ENCODE results near the gene HRH1.
"Not testable (repeated sequence)": the region's sequence is repeated elsewhere in the genome, so short reads cannot be mapped to it uniquely, and the experiment has no call there.

The HRH1 gene

DNA sequence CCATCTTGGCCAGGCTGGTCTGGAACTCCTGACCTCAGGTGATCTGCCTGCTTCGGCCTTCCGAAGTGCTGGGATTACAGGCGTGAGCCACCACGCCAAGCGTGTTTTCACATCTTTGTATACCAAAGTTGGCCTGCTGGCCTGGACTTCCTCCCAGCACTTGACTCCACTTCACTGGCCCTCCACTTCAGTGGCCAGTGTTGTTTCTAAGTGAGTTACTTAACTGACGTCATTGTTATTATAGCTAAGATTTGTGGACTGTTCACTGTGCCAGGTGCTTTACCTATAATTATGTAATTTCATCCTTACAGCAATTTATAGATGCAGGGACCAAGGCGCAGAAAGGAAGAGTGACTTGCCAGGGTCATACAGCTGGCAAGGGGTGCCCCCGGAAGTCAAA, 52.0 kb downstream of the HRH1 start:
- DNase-seq (ENCODE audit: low spot score): no peak

GRCh38 chr3:11206953-11207352, 52.7 kb downstream of the HRH1 start:
- no peak for DNase-seq (ENCODE audit: low spot score)

GRCh38 chr3:11211531-11212298, 57.4 kb downstream of the HRH1 start:
- no peak for DNase-seq (ENCODE audit: low spot score)

- DNase-seq (ENCODE audit: low spot score): no peak
Measured at GRCh38 chr3:11212299-11212608, 58.0 kb downstream of the HRH1 start.

DNA sequence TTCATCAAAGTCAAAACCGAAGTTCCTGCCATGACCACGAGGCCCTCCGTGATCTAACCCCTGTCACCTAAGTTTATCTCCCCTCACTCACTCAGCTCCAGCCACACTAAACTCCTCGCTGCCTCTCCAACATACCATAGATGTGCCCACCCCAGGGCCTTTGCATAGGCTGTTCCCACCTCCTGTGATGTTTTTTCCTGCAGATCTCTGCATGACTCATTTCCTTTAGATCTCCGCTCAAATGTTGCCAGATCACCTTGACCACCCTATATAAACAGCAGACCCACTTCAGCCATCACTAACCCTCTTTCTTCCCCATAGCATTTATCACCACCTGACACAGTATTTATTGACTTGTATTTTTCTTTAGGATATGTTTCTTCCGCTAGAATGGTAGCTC, 58.5 kb downstream of the HRH1 start:
- DNase-seq (ENCODE audit: low spot score): no peak

DNA sequence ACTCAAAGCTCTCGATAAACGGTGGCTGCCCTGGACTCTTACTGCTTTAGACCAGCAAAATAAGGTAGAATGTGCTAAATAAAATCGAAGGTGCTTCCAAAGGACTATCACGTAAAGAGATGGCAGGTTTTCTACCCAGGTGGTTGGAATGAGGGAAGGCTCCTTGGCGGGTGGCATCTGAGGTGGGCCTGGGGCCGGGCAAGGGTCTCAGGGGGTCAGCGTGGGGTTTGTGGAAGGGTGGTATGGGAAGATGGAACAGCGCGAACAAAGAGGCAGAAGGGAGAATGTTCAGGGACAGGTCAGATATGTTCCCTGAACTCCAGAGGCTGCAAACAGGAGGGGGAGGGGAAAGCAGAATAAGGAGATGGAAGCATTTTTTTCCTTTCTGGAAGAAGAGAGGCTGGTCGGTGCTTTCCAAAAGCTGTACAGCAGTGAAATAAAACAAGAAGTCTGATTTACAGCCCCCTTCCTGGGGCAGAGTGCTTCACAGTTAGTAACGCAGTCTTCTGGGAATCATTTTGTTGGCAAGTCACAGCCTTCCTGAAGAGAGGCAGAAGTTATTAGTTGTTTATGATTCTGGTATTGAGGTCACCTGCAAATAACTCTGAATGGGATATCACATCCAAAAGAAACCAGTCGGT, 59.6 kb downstream of the HRH1 start:
- DNase-seq (ENCODE audit: low spot score): no peak

DNA sequence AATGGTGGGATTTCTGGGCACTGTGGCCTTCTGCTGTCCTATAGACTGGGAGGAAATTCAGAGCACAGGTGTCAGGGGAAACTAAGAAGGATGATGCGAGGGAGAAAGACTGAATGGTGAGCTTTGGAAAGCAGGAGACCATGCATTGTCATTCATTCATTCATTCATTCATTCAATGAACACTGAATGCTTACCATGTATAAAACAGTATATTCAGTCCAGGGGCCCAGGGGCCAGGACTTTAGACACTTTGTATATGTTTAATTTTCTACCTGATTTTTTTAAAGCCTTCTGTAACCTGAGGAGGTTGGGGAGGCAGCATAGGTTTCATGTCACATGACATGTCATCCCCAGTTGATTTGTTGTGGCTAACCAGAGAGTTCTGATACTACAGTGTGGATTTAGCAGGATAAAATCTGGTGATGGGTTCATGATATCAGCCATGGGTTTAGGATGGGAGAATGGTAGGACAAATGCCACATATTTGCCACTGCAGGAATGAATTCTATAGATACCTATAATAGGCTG, 60.2 kb downstream of the HRH1 start:
- no peak for DNase-seq (ENCODE audit: low spot score)

DNA sequence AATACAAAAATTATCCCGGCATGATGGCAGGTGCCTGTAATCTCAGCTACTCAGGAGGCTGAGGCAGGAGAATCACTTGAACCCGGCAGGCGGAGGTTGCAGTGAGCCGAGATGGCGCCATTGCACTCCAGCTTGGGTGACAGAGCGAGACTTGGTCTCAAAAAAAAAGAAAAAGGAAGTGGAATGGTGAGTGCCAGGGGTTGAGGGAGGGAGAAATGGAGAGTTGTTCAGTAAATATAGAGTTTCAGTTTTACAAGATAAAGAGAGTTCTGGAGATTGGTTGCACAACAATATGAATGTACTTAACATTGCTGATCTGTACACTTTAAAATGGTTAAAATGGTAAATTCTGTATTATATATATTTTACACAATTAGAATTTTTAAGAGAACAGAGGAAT, 63.1 kb downstream of the HRH1 start:
- not testable (repeated sequence) for DNase-seq (ENCODE audit: low spot score)

DNA sequence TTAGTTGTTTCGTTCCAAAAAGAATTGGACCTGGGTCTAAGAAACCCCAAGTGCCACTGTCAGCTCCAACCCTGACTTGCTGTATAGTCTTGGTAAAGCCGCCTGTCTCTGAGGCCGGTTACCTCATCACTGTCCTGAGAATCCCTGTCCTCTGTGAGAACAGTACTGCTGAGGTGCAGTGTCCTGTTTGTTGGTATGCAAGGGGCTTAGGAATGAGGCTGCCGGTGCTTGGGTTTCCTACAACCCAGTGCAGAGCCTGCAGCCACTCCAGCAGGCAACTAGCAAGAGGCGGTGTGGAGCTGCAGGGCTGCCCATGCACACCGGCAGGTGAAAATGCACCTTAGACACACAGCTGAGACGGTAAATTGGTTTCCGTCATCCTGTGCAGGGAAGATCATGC, 65.9 kb downstream of the HRH1 start:
- DNase-seq (ENCODE audit: low spot score): no peak

DNA sequence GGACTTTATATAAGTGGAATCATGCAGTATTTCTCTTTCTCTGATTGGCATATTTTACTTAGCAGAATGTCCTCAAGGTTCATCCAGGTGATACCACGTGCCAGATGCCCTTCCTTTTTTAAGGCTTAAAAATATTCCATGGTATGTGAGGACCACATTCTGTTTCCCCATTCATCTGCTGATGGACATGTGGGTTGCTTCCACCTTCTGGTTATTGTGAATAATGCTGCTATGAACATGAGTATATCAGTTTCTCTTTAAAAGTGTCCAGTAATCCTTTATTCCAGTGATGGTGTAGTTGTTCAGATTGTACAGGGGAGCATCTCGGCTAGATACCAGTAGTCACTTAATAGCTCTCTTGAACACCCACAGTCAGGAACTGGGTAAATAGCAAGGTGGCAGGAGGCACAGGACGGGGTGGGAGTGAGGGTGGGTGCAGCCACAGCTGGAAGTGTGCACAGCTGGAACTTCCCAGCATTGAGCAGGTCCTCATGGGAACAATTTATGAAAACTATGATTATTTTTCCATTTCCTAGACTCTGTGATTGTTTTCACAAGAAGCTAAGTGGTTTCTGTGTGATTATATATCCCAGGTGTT, 67.6 kb downstream of the HRH1 start:
- no peak for DNase-seq (ENCODE audit: low spot score)

GRCh38 chr3:11224010-11224409, 69.7 kb downstream of the HRH1 start:
- DNase-seq (ENCODE audit: low spot score): no peak

DNA sequence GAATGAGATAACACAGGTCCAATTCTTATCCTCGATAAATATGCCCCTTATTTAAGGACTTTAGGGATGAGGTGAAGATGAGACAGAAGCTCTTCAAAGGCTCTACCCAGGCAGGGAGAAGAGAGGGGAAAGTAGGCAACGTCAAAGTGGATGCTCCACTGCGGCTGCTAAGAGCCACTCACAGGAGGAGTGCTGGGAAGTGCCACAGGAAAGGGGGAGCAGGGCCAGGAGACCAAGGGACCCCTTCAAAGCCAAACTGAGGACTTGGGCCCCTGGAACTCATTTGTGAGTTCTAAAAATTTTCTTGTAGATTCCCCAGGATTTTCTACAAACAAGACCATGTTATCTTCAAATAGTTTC, 70.6 kb downstream of the HRH1 start:
- DNase-seq (ENCODE audit: low spot score): no peak

- DNase-seq (ENCODE audit: low spot score): no peak
Measured at GRCh38 chr3:11226042-11226370, 71.7 kb downstream of the HRH1 start.

DNA sequence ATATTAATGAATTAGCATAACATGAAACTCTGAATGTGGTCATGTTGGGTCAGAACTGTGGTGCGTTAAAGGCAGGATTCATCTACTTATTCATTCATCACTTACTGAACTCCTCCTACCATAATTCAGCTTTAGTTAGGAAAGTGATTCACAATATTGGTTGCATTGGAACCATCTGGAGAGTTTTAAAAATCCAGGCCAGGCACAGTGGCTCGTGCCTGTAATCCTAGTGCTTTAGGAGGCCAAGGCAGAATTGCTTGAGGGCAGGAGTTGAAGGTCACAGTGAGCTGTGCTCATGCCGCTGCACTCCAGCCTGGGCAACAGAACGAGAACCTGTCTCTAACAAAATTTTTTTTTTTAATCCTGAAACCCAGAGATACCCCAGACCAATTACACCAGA, 73.7 kb downstream of the HRH1 start:
- no peak for DNase-seq (ENCODE audit: low spot score)

- no peak for DNase-seq (ENCODE audit: low spot score)
Measured at GRCh38 chr3:11230125-11230524, 75.8 kb downstream of the HRH1 start.

DNA sequence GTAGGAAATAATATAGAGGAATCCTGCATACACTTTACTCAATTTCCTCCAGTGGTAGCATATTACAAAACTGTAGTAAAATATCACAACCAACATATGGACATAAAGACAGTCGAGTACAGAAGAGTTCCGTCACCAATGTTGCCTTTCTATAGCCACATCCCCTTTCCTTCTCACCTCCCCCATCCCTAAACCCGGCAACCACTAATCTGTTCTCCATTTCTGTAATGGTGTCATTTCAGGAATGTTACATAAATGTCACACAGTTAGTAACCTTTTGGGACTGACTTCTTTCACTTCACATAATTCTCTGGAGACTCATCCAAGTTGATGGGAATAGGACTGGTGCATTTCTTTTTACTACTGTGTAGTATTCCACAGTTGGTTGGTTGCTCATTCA, 76.5 kb downstream of the HRH1 start:
- no peak for DNase-seq (ENCODE audit: low spot score)

DNA sequence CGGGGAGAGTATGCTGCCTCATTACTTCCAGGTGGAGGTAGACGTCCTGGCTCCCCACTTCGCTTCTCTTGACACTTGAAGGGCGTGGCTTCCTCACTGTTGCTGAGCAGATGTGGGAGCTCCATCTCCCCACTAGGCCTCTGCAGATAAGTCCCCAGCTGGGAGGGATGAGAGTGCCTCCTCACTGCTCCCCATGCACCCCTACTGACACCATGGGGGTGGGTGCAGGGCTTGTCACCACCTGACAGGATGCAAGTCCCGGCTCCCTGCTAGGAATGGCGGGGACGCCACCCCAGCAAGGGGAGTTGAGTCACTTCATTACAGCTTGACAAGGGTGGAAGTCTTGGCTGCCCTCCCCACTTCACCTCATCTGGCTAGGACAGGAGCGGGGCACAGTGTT, 81.1 kb downstream of the HRH1 start:
- DNase-seq (ENCODE audit: low spot score): no peak

DNA sequence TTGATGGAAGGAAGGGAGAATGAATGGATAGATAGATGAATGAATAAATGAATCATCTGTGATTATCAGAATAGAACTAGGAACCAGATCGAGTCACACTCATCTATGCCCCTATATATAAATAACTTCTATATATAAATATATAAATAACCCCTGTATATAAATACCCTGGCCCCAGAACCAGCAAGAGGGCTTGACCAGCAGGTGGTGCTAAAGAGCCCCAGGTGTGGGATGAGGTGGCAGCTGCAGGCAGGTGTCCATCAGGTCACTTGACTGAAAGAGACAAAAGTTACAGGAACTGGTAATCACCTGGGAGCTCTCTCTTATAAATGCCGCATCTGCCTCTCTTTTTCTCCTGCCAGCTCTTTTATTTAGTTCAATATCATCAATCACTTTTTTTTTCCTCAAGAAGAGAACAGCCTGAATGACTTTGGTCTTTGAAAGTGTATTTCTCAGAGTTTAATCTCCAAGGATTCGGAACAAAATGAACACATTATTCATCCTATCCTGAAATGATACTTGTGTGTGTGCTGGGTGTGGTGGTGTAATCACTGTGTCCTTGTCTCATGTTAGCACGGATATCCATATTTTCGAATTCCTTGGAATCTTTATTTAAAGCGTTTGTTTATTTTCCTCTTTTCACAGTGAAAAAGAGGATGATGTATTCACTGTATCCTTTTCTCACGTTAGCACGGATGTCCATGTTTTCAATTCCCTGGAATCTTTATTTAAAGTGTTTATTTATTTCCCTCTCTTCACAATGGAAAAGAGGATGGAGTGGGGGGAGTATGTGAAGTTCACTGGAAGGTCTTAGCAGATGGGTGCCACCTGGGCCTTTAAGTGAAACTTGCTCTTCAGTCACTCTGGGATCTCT, 82.5 kb downstream of the HRH1 start:
- peak; percentile 14 for DNase-seq (ENCODE audit: low spot score)

DNA sequence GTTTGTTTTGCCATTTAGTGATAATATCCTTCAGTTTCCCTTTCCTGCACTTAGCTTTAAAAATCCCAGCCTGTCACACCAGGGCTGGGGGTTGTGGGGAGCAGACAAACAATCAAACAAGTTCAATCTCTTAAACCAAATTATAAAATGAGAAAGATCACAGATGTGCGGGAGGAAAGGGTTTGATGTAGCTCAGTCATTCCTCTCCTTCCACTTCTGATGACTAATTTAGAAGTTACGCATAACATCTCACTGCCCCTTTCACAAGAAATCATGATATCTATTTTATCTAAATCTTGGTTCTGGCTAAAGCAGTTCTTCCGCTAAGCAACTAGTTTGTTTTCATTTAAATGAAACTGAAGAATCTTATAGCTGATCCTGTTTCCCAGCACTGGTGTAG, 83.8 kb downstream of the HRH1 start:
- no peak for DNase-seq (ENCODE audit: low spot score)

GRCh38 chr3:11238880-11239279, 84.6 kb downstream of the HRH1 start:
- no peak for DNase-seq (ENCODE audit: low spot score)

- DNase-seq (ENCODE audit: low spot score): no peak
Measured at GRCh38 chr3:11239796-11240195, 85.5 kb downstream of the HRH1 start.

DNA sequence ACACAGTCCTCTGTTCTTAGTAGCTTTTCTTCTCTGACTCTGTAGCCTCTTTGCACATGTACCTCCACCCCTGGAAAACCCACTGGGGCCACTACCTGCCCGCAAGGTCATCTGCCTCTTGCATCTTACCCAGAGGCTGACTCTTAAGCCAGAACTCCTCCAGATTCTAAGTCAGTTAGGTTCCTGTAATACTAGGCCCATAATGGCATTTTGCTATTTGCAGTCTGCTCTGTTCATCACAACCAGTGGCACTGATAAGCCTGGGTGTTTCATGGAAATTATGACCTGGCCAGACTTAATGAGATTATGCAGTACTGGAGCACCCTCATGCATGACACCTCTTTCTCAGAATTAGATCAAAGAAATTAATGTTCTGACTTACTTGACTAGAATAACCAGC, 86.2 kb downstream of the HRH1 start:
- DNase-seq (ENCODE audit: low spot score): no peak
